Stimulated activated CD8-positive, alpha-beta memory T cell treated with anti-CD3 and anti-CD28 coated beads, Interleukin-7, amount 100 ng/mL, for 4 hours (primary cell): Measurements from ENCODE around the gene AJUBA.

Experiments
- DNase-seq, 2 donors: peaks; one replicate each; pipeline ENCODE4 v3.0.0-alpha.2; 2020; ENCODE audit warnings: low read depth in 2 of 2

AJUBA gene

GRCh38 chr14:22939684-22940083 is 42.7 kb downstream of the AJUBA start:
- no peak for DNase-seq

- no peak for DNase-seq
Observed at GRCh38 chr14:22935156-22935555, 47.2 kb downstream of the AJUBA start.

GRCh38 chr14:22932146-22932545 is 50.2 kb downstream of the AJUBA start:
- no peak for DNase-seq

GRCh38 chr14:22929961-22930364 is 52.4 kb downstream of the AJUBA start:
- no peak for DNase-seq

GRCh38 chr14:22929104-22929960 is 53.0 kb downstream of the AJUBA start, which contains the start of gene PRMT5:
PRMT5 (minus strand) TSS chr14:22929376; CDS start chr14:22929361, 15 bp downstream.
- peak; percentile 96 to 97 for DNase-seq

- DNase-seq = no peak
Observed at GRCh38 chr14:22928237-22929103, 53.9 kb downstream of the AJUBA start.

GRCh38 chr14:22926316-22926715 is 56.0 kb downstream of the AJUBA start:
- no peak for DNase-seq

- no peak for DNase-seq
Observed at GRCh38 chr14:22925513-22925912, 56.8 kb downstream of the AJUBA start.

- no peak for DNase-seq
Observed at GRCh38 chr14:22923746-22924145, 58.6 kb downstream of the AJUBA start.

- DNase-seq = no peak
Observed at GRCh38 chr14:22922294-22922693, 60.1 kb downstream of the AJUBA start.
